ENCODE results near the gene SRF.

- TF ChIP-seq CTCF (conservative IDR thresholded peaks at IDR 0.05 in 1 of 2, IDR thresholded peaks at IDR 0.05 in 1 of 2; ENCODE audit: low read depth in 1 of 2, low read length in 2 of 2) (no peak), EZH2 (IDR thresholded peaks at IDR 0.05; ENCODE audit: low read length, missing control alignments) (no peak)
Measured at GRCh38 chr6:43186019-43186418, 14.9 kb downstream of the SRF start.
